ENCODE results near the gene CPNE8. TPM values are rescaled to one million over a fixed set of nuclear protein-coding genes. Genes with fewer than 3 reads are reported as not detected.
A peak's percentile ranks its signal among the peaks of the same experiment; 100 is the strongest.

Gene CPNE8
- total and polyA plus RNA-seq, 8 donors: 2.7 to 6.8 (median 5.1) TPM

DNA sequence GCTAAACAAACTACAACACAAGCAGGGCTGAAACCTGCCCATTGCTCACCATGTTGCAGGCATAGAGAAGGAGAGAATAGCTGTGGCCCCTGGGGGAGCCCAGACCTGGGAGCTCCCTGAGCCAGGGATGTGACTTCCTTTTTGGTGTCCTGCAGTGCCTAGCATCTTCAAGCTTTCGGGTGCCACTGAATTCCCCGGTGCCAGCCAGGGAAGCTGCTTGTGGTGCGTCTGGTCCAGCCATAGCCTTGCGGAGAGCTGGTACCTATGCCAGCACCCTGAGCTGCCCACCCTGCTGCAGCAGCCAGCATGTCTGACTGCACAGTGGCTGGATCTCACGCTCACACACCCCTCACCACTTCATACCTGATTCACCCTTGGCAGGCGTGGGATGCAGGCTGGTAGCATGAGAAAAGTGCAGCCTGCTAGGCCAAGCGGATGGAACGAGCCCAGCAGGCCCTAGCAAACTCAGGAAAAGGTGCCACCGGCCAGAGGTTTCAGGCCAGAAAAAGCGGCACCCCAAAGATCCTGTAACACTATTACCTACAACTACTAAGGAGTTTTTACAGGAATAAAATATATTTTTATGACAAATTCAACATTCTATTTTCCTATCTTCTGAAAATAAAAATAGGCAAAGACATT lies 183.7 kb downstream of the CPNE8 start:
- Histone ChIP-seq H3K9me3 (no peaks in the 10 kb centered on the region), H3K36me3 (peaks cover 0 to 9% (median 0%) of the 10 kb centered on the region in 3 donors), H3K4me3 (no peak overlapping the region), H3K27me3 (no peaks in the 10 kb centered on the region), H3K27ac (no peak overlapping the region), H3K4me1 (no peaks in the 10 kb centered on the region)
- intact Hi-C loops (cut with DNase I): no loop called here
- FAIRE-seq (no peak), DNase-seq (peak in 1 of 6 donors; percentile 30), ATAC-seq (no peak)
- WGBS, 2 donors: 76 to 86% methylated on average over 10 of the region's 10 CpGs
- TF ChIP-seq, protein P1, sequence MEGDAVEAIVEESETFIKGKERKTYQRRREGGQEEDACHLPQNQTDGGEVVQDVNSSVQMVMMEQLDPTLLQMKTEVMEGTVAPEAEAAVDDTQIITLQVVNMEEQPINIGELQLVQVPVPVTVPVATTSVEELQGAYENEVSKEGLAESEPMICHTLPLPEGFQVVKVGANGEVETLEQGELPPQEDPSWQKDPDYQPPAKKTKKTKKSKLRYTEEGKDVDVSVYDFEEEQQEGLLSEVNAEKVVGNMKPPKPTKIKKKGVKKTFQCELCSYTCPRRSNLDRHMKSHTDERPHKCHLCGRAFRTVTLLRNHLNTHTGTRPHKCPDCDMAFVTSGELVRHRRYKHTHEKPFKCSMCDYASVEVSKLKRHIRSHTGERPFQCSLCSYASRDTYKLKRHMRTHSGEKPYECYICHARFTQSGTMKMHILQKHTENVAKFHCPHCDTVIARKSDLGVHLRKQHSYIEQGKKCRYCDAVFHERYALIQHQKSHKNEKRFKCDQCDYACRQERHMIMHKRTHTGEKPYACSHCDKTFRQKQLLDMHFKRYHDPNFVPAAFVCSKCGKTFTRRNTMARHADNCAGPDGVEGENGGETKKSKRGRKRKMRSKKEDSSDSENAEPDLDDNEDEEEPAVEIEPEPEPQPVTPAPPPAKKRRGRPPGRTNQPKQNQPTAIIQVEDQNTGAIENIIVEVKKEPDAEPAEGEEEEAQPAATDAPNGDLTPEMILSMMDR (IDR thresholded peaks at IDR 0.05): no peak

DNA sequence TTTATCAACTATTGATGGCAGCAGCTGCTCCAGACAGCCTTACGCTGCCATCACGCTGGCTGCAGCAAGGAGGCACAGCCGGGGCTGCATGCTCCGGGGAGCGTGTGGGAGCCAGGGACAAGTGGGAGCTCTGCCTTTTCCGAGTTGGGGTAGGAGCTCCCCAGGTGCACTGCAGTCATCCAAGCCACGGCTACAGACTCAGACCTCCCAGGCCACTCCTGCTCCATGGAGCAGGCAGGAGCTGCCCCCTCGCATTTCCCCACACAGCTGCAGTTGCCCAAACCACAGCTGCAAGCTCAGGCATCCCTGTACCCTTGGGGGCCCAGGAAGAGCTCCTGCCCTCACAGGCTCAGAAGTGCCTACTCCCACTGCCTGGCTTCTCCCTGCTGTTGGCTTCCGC lies 184.7 kb downstream of the CPNE8 start:
- FAIRE-seq: no peak
- Histone ChIP-seq H3K4me3 (no peak overlapping the region), H3K27ac (no peak overlapping the region), H3K4me1 (no peaks in the 10 kb centered on the region), H3K9me3 (no peaks in the 10 kb centered on the region), H3K36me3 (peaks cover 0 to 9% (median 0%) of the 10 kb centered on the region in 3 donors), H3K27me3 (no peaks in the 10 kb centered on the region)
- TF ChIP-seq, protein P1 (IDR thresholded peaks at IDR 0.05): no peak
- 75 to 80% methylated on average over 9 of the region's 9 CpGs for WGBS, 2 donors
- ATAC-seq: no peak
- intact Hi-C loops (cut with DNase I): no loop called here
- DNase-seq: no peak

DNA sequence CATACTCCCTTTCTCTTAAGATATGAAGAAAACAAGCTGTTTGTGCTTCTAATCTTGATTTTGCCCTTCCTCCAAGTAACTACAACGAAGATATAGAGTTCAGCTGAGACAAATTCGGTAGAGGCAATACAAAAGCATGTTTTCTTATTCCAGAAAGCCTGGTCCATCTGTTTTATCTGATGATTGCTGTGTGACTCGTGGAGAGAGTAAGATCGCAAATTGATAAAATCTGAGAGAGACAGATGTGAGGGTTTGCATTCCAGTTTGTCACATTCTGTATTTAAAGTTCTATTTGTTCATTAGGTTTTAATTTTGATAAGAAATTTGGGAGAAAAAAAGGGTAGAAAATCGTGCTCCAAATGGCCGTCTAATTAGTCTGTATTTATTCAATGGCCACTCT lies 192.1 kb downstream of the CPNE8 start:
- 47 to 48% methylated on average over 6 of the region's 6 CpGs for WGBS, 2 donors
- no peak for FAIRE-seq
- no peaks in the 10 kb centered on the region for H3K27me3 ChIP-seq
- TF ChIP-seq, protein P1 (IDR thresholded peaks at IDR 0.05): no peak
- H3K36me3 ChIP-seq: no peaks in the 10 kb centered on the region
- no peaks in the 10 kb centered on the region for H3K4me1 ChIP-seq
- H3K27ac ChIP-seq: no peak overlapping the region
- H3K4me3 ChIP-seq: no peak overlapping the region
- DNase-seq: no peak
- H3K9me3 ChIP-seq: no peaks in the 10 kb centered on the region
- intact Hi-C loops (cut with DNase I): no loop called here
- ATAC-seq: no peak

DNA sequence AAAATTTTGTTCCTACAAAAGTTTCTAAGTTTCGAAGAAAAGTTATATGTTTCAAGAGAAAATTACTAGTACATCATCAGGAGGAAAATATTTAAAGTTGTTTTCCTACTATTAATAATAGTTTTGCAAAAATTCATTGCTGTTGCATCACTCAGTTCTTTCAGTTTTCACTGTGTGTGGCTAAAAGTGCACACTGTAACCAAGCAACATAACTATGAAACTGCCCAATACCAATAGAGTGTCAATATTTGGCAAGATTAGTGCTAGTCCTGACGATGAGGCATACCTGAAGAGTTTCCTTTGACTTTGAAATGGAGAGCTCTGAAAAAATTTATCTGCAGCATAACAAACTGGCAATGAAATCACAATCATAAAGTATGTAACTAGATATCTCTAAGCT lies 194.3 kb downstream of the CPNE8 start:
- Histone ChIP-seq H3K27ac (no peak overlapping the region), H3K9me3 (no peaks in the 10 kb centered on the region), H3K36me3 (no peaks in the 10 kb centered on the region), H3K27me3 (no peaks in the 10 kb centered on the region), H3K4me1 (no peaks in the 10 kb centered on the region), H3K4me3 (no peak overlapping the region)
- ATAC-seq: no peak
- FAIRE-seq: no peak
- TF ChIP-seq, protein P1 (IDR thresholded peaks at IDR 0.05): no peak
- DNase-seq: no peak
- 46 to 47% methylated on average over 2 of the region's 2 CpGs for WGBS, 2 donors
- intact Hi-C loops (cut with DNase I): no loop called here

DNA sequence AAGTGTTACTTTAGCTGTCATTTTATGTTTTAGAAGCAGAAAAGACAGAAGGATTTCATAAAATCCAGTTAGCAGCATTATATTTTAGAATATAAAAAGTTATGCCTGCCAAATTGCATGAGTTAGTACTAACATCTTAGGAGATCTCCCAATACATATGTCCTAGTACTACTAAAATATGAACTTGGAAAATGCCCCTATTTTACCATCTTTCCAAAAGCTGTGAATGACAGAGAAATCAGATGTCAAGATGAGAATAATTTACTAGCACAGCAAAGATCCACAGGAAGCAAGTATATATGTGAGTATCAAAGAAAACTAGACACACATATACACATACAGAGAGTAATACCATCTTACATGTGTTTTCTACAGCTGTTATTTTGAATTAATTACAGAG lies 196.9 kb downstream of the CPNE8 start:
- Histone ChIP-seq H3K4me1 (no peaks in the 10 kb centered on the region), H3K4me3 (no peak overlapping the region), H3K9me3 (no peaks in the 10 kb centered on the region), H3K27ac (no peak overlapping the region), H3K36me3 (no peaks in the 10 kb centered on the region), H3K27me3 (no peaks in the 10 kb centered on the region)
- TF ChIP-seq, protein P1 (IDR thresholded peaks at IDR 0.05): no peak
- ATAC-seq: no peak
- intact Hi-C loops (cut with DNase I): no loop called here
- FAIRE-seq: no peak
- no peak for DNase-seq
